Fibroblast of peridontal ligament (primary cell): Measurements from ENCODE around the gene RNF41.
"Not testable (repeated sequence)": the region's sequence is repeated elsewhere in the genome, so short reads cannot be mapped to it uniquely, and the experiment has no call there.

Experiments used
- DNase-seq: peaks from one replicate; pipeline ENCODE4 v3.0.0-alpha.2; 2010; ENCODE audit errors: extremely low read depth

The RNF41 gene

DNA sequence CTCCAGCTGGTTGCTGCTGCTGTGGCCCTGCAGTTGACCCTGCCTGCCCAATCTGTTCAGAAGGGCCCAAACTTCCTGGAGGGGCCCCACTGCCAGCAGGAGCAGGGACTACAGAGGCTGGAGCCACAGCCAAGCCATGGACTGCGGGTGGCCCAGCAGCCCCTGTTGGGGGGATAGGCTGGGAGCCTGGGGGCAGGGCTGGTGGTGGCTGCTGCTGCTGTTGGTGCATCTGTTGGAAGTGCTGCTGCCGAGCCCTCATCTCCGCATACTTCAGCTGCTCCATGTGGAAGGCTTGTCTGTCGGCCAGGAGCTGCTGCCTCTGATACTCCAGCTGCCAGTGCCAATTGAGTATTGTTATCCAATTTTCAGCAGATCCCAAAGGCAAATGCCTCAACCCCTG, 56.4 kb downstream of the RNF41 start:
- DNase-seq: no peak

DNA sequence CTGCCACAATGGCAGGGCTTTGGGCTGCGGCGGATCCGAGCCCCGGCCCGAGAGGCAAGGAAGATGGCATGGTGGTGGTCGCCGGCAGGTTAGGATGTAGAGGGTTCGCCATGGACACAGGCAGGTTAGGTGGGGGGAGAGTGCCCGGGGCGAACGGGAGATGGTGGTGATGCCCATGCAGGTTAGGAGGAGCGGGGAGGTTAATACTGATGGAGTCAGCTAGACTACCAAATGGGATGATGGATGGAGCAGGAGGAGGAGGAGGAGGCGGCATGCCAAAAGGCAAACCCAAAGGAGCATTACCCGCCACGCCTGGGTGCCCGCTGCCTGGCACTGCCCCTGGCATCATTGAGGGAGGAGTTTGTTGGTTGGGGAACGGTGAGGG, 57.4 kb downstream of the RNF41 start:
- no peak for DNase-seq

DNA sequence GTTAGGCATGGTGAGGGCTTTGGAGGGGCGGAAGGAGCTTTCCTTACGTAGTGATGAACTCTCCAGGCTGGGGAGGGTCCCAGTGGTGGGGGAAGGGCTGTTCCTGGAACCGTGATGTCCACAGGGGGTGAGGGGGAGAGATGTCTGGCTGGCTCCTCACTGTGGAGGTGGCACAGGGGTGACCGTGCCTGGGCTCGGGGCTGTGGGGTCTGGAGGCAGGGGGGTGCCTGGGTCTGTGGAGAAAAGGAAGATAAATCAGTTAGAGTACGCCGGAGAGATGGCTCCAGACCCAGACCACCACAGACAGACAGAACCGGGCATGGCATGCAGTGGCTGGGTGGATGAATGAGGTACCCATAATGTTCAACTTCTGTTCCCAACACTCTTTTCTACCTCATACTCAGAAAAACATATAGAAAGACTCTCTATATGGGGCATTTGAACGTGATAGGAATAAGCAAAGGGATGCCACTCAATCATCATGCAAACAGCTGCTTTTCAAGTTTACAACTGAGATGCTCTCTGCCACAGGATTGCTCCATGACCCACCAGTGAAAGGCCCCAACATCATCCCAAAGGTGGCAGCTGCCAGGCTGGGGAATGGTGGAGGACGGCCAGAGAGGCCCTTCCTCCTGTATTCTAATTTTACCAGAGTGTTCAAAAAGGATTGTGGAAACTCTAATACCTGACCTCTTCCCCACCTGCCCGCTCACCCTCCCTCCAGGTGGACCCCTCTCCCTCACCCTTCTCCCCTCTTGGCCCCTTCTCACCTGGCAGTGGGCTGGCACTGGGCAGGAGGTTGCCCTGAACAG, 58.0 kb downstream of the RNF41 start:
- no peak for DNase-seq

DNA sequence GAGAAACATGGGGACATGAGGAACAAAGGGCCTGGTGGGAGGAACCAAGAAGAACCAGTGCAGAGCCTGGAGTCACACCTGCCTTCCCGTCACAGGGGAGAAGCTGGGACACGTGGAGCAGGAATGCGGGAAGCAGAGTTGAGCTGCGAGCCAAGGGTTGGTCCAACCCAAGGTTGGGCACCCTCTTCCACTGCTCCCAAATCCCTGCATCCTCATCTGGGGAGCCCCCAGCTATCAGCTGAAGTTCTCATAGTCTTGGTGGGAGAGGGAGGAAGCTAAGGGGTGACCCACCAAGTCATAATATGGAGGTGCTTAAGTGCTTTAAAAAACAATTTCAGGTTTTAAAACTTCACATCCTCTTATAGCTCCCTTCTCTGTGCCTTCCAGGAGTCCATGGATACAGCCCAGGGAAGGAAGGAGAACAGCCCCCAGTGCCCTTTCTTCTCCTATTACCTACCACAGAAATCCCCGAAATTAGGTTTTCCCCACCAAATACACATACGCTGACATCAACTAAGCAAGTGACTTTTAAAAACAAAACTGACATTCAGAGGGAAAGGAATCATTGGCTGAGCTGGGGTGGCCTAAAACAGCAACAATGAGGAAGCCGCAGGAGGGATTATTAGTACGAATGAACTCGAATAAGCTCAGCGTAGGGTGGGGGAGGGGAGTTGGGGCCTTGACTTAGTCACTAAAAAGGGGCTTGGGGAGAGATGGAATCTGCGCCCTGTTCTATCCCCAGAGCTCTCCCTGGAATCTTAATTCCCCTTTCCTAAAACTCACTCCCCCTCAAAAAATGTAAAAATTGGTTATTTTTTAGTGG, 59.0 kb downstream of the RNF41 start:
- peak; percentile 27 for DNase-seq

DNA sequence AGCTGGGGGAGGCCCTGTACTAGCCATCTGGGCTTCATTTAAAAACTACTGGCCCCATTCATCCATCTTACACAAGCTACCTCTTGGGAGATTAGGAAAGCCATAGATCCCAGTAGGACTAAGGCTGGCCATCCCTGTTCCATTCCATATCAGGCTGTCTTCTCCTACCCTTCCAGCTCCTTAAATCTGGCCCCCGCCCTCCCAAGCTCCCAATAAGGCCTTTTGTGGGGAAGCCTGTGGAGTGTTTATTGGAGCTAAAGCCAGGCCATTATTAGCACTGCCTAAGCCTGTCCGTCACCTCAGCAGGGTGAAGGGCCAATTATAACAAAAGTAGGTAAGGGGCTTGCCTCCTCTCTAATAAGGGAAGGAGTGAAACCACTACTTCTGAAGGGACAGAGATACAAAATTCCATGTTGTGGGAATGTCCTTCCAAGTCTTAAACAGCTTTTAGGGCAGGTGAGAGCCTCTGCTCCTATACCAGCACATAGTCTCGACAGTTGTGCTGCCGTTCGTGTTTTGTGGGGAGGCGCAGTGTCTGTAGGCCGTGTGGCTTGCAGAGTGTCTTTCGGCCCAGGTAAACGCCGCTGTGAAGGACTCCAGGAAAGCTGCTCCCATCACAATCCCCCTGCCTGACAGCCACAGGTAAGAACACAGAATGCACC, 59.9 kb downstream of the RNF41 start:
- no peak for DNase-seq

DNA sequence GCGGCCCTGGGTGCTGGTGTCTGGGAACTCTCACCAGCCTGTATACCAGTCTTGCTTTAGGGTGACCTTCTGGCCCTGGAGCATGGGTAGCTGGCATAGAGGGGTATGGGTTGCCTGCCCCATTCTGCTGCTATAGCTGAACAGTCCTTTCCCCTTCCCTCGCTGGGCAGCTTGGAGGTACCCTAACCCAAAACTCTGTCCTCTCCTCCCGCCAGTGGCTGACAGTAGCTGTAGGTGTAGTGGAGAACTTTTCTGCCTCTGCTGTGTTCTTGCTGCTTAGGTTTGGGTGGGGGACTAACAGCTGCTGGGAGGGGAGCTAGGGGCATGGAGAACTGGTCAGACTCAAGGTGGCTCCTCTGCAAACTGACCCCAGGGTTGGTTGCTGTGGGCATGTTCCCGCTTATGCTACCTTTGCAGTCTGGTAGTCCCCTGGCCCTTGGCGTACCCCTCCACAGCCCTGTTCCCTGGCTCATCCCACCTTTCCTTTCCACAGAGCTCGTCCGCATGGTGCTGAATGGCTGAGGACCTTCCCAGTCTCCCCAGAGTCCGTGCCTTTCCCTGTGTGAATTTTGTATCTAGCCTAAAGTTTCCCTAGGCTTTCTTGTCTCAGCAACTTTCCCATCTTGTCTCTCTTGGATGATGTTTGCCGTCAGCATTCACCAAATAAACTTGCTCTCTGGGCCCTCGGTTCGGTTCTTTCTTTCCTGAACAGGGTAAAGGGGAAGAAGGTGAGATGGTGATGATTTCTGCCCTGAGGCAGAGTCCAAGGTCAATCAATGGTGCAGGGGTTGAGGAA, 60.6 kb downstream of the RNF41 start:
- no peak for DNase-seq

DNA sequence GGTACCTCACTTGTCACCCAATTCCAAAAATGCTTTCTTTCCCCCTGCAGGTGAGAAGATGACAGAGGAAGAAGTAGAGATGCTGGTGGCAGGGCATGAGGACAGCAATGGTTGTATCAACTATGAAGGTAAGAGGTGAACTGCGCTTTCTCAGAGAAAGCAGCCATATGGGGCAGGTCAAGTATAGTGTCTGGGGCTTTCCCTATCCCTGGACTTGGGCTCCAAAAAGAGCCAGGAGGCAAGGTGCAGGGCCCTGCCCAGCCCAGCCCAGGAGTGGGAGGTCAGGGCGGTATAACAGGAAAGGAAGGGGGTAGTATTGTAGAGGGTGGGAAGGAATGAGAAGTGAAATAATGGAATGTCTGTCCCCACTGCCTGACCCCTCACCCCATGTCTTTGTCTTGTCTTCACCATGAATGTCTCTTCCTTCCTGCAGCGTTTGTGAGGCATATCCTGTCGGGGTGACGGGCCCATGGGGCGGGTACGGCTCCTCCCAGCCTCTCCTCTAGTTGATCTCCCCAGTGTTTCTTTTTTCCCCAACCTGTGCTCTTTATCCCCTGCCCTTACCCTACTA, 61.4 kb downstream of the RNF41 start:
- no peak for DNase-seq

DNA sequence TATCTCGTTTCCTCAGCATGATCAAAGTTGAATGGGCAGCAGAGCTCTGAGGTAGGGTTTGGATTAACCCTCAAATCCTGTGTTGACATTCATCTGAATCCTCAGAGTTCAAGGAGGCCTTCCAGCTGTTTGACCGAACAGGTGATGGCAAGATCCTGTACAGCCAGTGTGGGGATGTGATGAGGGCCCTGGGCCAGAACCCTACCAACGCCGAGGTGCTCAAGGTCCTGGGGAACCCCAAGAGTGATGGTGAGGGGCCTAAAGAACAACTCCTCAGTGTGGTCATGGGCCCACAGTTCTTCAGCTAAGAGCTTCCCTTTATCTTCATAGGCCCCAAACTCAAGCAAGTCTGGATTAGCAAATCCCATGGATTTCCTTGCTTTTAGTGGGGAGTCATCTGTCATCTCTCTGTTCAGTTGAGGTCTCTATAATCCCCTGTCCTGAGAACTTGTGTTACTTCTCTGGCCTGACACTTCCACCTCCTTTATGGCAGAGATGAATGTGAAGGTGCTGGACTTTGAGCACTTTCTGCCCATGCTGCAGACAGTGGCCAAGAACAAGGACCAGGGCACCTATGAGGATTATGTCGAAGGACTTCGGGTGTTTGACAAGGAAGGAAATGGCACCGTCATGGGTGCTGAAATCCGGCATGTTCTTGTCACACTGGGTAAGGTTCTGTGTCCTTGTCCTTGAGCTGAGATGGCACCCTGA, 62.1 kb downstream of the RNF41 start:
- no peak for DNase-seq

DNA sequence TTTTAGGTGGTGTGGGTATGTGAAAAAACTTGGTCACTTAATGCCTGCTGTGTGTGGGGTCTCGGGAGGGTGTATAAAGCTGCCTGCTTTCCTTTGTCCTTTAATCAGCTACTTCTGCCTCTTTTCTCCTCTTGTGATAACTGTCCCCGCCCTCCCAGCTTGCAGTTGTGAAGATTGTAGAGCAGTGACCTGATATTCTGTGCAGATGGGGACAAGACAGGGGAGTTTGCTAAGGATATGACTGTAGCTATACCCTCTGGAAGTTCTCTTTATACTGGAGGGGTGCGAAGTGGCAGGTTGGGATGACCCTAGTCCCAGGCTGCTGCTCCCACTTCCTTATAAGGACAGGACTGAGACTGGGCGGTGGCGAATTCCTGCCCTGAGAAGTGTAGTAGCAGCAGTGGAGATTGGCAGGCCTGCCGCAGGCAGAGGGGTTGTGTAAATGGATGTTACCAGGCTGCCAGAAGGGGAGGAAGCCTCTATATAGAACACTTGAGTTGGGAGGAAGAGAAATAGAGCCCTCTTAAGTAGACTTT, 62.7 kb downstream of the RNF41 start:
- peak; percentile 84 for DNase-seq

DNA sequence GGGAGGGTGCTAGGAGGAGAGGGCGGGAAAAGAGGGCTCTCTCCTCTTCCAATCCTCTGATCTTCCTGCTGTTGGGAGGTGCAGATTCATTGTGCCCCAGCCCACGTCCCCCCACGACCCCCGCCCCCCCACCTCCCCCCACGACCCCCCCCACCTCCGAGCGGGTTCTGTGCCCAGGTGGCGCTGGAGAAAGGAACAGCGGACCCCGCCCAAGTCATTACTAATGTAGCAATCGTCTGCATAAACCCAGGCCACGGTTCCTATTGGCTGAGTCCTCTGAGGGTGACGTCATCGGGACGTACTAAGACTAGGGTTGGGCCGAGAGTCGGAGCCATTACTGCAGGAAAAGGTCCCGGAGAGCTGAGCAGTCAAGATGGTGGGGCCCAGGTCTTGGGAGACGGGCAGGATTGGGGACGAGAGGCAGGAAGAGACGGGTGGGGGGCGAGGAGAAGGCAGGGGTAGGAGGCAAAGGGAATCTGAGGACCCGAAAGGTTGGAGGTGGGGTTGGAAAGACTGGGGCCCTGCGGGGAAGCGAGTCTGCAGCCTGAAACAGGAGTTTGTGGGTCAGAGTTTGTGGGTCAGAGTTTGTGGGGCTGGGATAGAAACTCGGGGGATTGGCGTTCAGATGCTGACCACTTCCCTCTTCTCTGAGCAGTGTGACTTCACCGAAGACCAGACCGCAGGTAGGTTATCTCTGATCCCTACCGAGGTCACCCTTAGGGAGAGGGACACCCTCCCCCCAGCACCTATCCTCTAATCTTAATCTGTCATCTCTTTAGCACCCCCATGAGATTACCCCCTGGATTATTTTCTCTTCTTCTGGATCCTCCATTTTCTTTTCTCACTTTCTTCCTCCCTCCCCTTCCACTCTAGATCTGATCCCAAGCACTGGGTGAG, 63.4 kb downstream of the RNF41 start, which contains the start of gene MYL6:
TSS of gene MYL6 (plus strand) at position 331 of the 897 bp plus-strand sequence. CDS start at position 374, 43 bp downstream.
- peak; percentile 99 for DNase-seq

DNA sequence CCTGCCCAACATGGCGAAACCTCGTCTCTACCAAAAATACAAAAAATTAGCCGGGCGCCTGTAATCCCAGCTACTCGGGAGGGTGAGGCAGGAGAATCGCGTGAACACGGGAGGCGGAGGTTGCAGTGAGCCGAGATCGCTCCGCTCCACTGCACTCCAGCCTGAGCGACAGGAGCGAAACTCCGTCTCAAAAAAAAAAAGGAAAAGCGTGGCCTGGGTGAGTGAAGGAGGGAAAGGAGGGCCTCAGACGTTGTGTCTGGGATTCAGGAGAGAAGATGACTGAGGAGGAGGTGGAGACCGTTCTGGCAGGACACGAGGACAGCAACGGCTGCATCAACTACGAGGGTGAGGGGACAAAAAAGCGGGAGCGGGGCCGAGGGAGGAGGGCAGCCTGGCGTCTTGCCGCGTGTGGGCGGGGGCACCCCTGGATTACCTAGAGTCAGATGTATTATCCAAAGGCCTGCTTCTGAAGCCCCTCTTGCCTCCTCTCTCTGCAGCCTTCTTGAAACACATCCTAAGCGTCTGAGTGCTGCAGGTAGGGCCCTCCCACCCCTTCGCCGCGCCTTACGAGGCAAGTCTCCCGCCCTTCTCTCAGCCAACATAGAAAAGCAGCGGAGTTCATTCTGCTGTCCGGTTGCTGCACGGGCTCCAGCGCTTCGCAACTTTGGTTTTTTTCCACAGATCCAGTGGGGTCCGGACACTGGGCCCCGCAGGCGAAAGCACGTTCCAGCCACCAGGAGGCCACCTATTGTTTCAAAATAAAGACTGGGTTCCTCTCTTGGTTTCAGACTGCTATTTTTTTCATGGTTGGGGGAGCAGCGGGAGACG, 64.3 kb downstream of the RNF41 start:
- DNase-seq: peak; percentile 84

DNA sequence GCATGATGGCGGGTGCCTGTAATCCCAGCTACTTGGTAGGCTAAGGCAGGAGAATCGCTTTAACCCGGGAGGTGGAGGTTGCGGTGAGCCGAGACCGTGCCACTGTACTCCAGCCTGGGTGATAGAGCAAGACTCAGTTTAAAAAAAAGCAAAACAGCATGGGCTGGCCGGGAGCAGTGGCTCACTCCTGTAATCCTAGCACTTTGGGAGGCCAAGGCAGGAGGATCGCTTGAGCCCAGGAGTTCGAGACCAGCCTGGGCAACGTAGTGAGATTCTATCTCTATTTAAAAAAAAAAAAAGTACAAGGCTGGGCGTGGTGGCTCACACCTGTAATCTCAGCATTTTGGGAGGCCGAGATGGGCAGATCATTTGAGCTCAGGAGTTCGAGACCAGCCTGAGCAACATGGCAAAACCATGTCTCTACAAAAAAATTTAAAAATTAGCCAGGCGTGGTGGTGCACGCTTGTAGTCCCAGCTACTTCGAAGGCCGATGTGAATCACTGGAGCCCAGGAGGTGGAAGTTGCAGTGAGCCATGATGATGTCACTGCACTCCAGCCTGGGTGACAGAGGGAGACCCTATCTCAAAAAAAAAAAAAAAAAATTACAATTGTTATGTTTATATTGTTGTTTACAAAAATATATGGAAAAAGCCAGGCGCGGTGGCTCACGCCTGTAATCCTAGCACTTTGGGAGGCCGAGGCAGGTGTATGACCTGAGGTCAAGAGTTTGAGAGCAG, 65.1 kb downstream of the RNF41 start:
- DNase-seq: not testable (repeated sequence)

DNA sequence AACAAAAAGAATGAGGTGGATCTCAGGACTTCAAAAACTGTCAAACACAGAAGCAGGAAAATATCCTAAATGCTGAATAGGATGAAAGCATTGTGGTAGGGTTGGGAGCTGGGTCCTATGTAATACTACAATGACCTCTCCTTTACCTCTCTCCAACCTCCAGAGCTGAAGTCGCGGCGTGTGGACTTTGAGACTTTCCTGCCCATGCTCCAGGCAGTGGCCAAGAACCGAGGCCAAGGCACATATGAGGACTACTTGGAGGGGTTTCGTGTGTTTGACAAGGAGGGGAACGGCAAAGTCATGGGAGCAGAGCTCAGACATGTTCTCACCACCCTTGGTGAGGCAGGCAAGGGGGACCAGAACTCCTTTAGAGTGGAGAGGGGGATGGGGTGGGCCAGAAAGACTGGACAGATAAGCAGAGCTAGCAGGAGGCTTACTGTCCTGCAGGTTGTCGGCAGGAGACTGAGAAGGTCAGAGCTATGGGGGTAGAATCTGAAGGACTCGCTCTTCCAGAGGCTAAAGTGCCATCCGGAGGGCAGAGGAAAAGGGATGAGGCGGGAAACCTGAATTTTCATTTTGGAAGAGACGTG, 66.4 kb downstream of the RNF41 start:
- no peak for DNase-seq

DNA sequence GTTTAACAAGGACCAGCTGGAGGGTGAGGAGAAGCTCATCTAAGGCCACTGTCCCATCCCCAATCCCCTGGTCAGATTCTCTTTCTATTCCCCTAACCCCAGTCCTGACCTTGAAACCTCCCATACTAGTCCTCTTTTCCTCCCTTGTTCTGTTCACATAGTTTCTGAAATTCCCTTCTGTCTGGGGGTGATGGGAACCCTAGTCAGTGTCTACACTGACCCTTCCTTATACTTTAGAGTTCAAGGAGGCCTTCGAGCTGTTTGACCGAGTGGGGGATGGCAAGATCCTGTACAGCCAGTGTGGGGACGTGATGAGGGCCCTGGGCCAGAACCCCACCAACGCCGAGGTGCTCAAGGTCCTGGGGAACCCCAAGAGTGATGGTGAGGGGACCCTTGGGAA, 66.9 kb downstream of the RNF41 start:
- no peak for DNase-seq

DNA sequence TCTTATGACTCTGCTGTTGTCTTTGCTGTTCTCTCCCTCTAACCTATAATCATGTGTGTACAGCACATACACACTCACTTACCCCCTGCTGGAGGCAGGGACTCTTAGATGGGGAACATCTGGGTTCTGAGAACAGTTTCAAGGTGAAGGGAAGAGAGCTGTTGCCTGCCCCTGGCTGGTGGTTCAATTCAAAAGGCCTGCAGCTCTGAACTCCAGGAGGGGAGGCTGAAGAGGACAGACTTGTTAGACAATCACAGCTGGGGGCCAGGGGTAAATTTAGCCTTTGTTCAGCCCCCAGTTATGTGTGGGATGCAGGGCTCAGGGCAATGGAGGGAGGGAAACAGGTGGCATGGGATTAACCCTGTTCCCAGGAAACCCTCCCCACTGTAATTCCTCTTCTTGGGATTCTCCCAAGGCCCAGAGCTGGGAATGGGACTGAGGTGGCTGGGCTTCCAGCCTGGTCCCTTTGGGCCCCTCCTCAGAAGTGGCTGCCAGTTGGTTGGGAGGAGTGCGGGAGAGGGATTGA, 67.4 kb downstream of the RNF41 start:
- DNase-seq: no peak

DNA sequence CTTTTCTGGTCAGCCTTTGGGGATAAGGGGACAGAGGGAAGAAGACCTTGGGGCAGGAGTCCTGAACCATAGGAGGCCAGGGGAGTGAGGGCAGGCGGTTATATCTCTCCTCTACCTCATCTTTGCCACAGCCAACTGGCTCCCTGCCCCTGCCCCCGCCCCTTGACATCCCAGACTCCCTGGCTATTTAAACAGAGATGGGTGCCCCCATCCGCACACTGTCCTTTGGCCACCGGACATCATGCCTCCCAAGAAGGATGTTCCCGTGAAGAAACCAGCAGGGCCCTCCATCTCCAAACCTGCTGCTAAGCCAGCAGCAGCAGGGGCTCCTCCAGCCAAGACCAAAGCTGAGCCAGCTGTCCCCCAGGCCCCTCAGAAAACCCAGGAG, 68.0 kb downstream of the RNF41 start:
- DNase-seq: no peak
